B cell (primary cell): ENCODE data around the gene LMX1B. TPM values are rescaled to one million over a fixed set of nuclear protein-coding genes. Genes with fewer than 3 reads are reported as not detected.

ENCODE experiments used
- ATAC-seq: fragments of 200-7000 bp; cut with Tn5 transposase; one replicate; pipeline ENCODE4 v1.10.0; 2021; ENCODE audit warnings: low read depth, mild to moderate bottlenecking, moderate number of reproducible peaks, moderate library complexity
- CTCF ChIA-PET: fragments of 350-600 bp; sonication (Branson Sonifier 250); formaldehyde crosslinking; loops from one replicate; lab custom pipeline; 2021; ENCODE audit warnings: antibody characterized with exemption, inconsistent platforms; lab: Charles Lee
- POLR2A ChIA-PET: fragments of 350-600 bp; sonication (Branson Sonifier 250); formaldehyde crosslinking; loops from one replicate; lab custom pipeline; 2021; ENCODE audit warnings: antibody characterized with exemption; lab: Charles Lee
- DNase-seq: peaks from one replicate; pipeline ENCODE4 v3.0.0; 2013
- H2AFZ ChIP-seq: 2 replicates; pipeline ENCODE4 v1.6.1; 2012; ENCODE audit warnings: mild to moderate bottlenecking, low read depth, low read length; ENCODE audit not compliant: insufficient read depth, poor library complexity, severe bottlenecking
- H3K27ac ChIP-seq, 2 donors: 1 replicate in 1 of 2; 2 replicates in 1 of 2; pipeline ENCODE4 v1.5.1; 2012 to 2013; ENCODE audit warnings: low read length in 2 of 2, mild to moderate bottlenecking in 2 of 2, moderate library complexity in 1 of 2
- H3K27me3 ChIP-seq, 4 experiments: fragments of 200-600 bp in 1 of 4; sonication (generic) in 1 of 4; replicated peaks in 1 of 4; 1 replicate in 2 of 4; 2 replicates in 2 of 4; pipeline versions ENCODE4 v1.6.1 to v1.7.0; 2013 to 2016; ENCODE audit warnings: low read length in 3 of 4, mild to moderate bottlenecking in 2 of 4, mixed read lengths in 1 of 4, moderate library complexity in 1 of 4; ENCODE audit not compliant: insufficient read depth in 4 of 4, control insufficient read depth in 3 of 4; ENCODE audit errors: control extremely low read depth in 1 of 4
- H3K36me3 ChIP-seq, 2 experiments: replicated peaks in 1 of 2; 1 replicate in 1 of 2; 2 replicates in 1 of 2; pipeline versions ENCODE4 v1.6.1 to v1.7.1; 2013; ENCODE audit warnings: low read length in 1 of 2; ENCODE audit not compliant: insufficient read depth in 2 of 2, control insufficient read depth in 1 of 2; ENCODE audit errors: control extremely low read depth in 1 of 2, extremely low read depth in 1 of 2
- H3K4me1 ChIP-seq, 2 donors: fragments of 200-600 bp in 1 of 2; sonication (generic) in 1 of 2; 1 replicate in 1 of 2; 2 replicates in 1 of 2; pipeline versions ENCODE4 v1.5.1 to v1.6.1; 2013 to 2017; ENCODE audit warnings: low read length in 2 of 2; ENCODE audit not compliant: control insufficient read depth in 2 of 2, insufficient read depth in 2 of 2
- H3K4me2 ChIP-seq: replicated peaks from 2 replicates; pipeline ENCODE3; 2012; ENCODE audit warnings: mild to moderate bottlenecking, low read depth, low read length; ENCODE audit not compliant: poor library complexity, severe bottlenecking
- H3K4me3 ChIP-seq, 5 experiments: fragments of 200-600 bp in 1 of 5; sonication (generic) in 1 of 5; 1 replicate in 3 of 5; 2 replicates in 2 of 5; pipeline versions ENCODE4 v1.5.1 to v1.7.0; 2011 to 2016; ENCODE audit warnings: low read length in 4 of 5, mild to moderate bottlenecking in 4 of 5, low read depth in 2 of 5, control low read depth in 1 of 5, moderate library complexity in 1 of 5; ENCODE audit not compliant: insufficient read depth in 1 of 5; ENCODE audit errors: control extremely low read depth in 1 of 5, extremely low read depth in 1 of 5
- H3K79me2 ChIP-seq: fragments of 200-600 bp; sonication (generic); one replicate; pipeline ENCODE4 v1.6.0; 2016; ENCODE audit warnings: low read length; ENCODE audit not compliant: control insufficient read depth, insufficient read depth
- H3K9ac ChIP-seq: fragments of 200-600 bp; sonication (generic); 2 replicates; pipeline ENCODE4 v1.6.1; 2017; ENCODE audit warnings: mild to moderate bottlenecking, low read length, moderate library complexity
- H3K9me3 ChIP-seq, 3 donors: one replicate each; pipeline versions ENCODE4 v1.6.1 to v1.7.1; 2013; ENCODE audit warnings: low read length in 2 of 3; ENCODE audit not compliant: control insufficient read depth in 2 of 3, insufficient read depth in 1 of 3; ENCODE audit errors: control extremely low read depth in 1 of 3
- H4K20me1 ChIP-seq: 2 replicates; pipeline ENCODE4 v1.6.0; 2012; ENCODE audit warnings: mild to moderate bottlenecking, low read length; ENCODE audit not compliant: insufficient read depth, control insufficient read depth, poor library complexity, severe bottlenecking
- H3K27ac Mint-ChIP-seq: one replicate; pipeline ENCODE4 v1.8.0; 2021; ENCODE audit warnings: mixed read lengths
- H3K27me3 Mint-ChIP-seq: one replicate; pipeline ENCODE4 v1.8.0; 2021; ENCODE audit warnings: mixed read lengths
- H3K4me1 Mint-ChIP-seq: one replicate; pipeline ENCODE4 v1.8.0; 2021; ENCODE audit warnings: mixed read lengths
- H3K4me3 Mint-ChIP-seq: one replicate; pipeline ENCODE4 v1.8.0; 2021; ENCODE audit warnings: mixed read lengths
- H3K9me3 Mint-ChIP-seq: one replicate; pipeline ENCODE4 v1.8.0; 2022; ENCODE audit warnings: mixed read lengths; ENCODE audit not compliant: insufficient read depth
- EZH2 ChIP-seq: IDR thresholded peaks from 2 replicates; pipeline ENCODE4 v1.6.1; 2012; ENCODE audit warnings: borderline replicate concordance, low read depth, mild to moderate bottlenecking, moderate library complexity, low read length; ENCODE audit not compliant: insufficient read depth, poor library complexity, severe bottlenecking
- WGBS: methylation state at CpG from one replicate; pipeline ENCODE4 v1.1.5; 2013; ENCODE audit warnings: missing lambda C conversion rate; ENCODE audit not compliant: insufficient coverage; 5-methylcytosine and 5-hydroxymethylcytosine counted together
- intact Hi-C: fragments of 100-400 bp; cut with micrococcal nuclease; formaldehyde crosslinking; loops from one replicate; pipeline ENCODE4 v1.10.0; 2022
- polyA plus RNA-seq: library from polyadenylated mRNA; depleted of rRNA; stranded (reverse); fragments of >200 nt; gene quantifications from 2 replicates; pipeline ENCODE4 v1.2.3, GENCODE V29; 2012
- total RNA-seq, 2 donors: library from RNA; stranded (reverse); fragments of 120-200 nt in 1 of 2; gene quantifications; 1 replicate in 1 of 2; 2 replicates in 1 of 2; pipeline versions ENCODE4 v1.2.3 to v1.2.4, GENCODE V29; 2013 to 2022
- TF ChIP-seq, protein P1 (sequence below): fragments of 200-600 bp; IDR thresholded peaks from one replicate; pipeline ENCODE4 v1.8.0; 2022; ENCODE audit warnings: antibody characterized with exemption, mild to moderate bottlenecking

The LMX1B gene
- total and polyA plus RNA-seq, 2 donors (not counting 1 experiment from before 2014, with no cell fraction given): not detected

GRCh38 chr9:126703002-126703865, 89.5 kb downstream of the LMX1B start:
- whole genome bisulfite sequencing: 90% methylated on average over 9 of the region's 14 CpGs
- no peak overlapping the region for H3K27ac ChIP-seq
- Mint-ChIP-seq H3K9me3 (no peaks in the 10 kb centered on the region), H3K27ac (no peak overlapping the region), H3K4me3 (no peak overlapping the region), H3K27me3 (peaks cover 37% of the 10 kb centered on the region), H3K4me1 (peaks cover 15% of the 10 kb centered on the region)
- POLR2A ChIA-PET: no interaction called here
- no peaks in the 10 kb centered on the region for H4K20me1 ChIP-seq
- no peaks in the 10 kb centered on the region for H3K36me3 ChIP-seq
- CTCF ChIA-PET: interaction anchor here (1.1 to 12.9 kb wide), 6 partner anchors 13 to 107 kb away, joined by 3 to 680 read pairs (median 31); no protein-coding TSS in a partner anchor
- H3K4me1 ChIP-seq: peaks cover 13 to 16% of the 10 kb centered on the region in 2 donors
- no peak for ATAC-seq
- DNase-seq: no peak
- H3K9me3 ChIP-seq: no peaks in the 10 kb centered on the region
- no peak overlapping the region for H3K4me3 ChIP-seq
- H3K9ac ChIP-seq: no peak overlapping the region
- intact Hi-C loops: no loop called here
- H2AFZ ChIP-seq: no peak overlapping the region
- no peak for TF ChIP-seq EZH2
- TF ChIP-seq, protein P1, sequence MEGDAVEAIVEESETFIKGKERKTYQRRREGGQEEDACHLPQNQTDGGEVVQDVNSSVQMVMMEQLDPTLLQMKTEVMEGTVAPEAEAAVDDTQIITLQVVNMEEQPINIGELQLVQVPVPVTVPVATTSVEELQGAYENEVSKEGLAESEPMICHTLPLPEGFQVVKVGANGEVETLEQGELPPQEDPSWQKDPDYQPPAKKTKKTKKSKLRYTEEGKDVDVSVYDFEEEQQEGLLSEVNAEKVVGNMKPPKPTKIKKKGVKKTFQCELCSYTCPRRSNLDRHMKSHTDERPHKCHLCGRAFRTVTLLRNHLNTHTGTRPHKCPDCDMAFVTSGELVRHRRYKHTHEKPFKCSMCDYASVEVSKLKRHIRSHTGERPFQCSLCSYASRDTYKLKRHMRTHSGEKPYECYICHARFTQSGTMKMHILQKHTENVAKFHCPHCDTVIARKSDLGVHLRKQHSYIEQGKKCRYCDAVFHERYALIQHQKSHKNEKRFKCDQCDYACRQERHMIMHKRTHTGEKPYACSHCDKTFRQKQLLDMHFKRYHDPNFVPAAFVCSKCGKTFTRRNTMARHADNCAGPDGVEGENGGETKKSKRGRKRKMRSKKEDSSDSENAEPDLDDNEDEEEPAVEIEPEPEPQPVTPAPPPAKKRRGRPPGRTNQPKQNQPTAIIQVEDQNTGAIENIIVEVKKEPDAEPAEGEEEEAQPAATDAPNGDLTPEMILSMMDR: no peak
- H3K27me3 ChIP-seq: peaks cover 0 to 32% (median 19%) of the 10 kb centered on the region in 4 experiments
- no peaks in the 10 kb centered on the region for H3K79me2 ChIP-seq
- no peak overlapping the region for H3K4me2 ChIP-seq

GRCh38 chr9:126703866-126704156, 90.1 kb downstream of the LMX1B start:
- Histone ChIP-seq H3K4me2 (no peak overlapping the region), H4K20me1 (no peaks in the 10 kb centered on the region), H2AFZ (no peak overlapping the region), H3K9me3 (no peaks in the 10 kb centered on the region), H3K4me1 (peaks cover 13 to 16% of the 10 kb centered on the region in 2 donors), H3K27me3 (peaks cover 0 to 32% (median 19%) of the 10 kb centered on the region in 4 experiments), H3K4me3 (no peak overlapping the region), H3K27ac (no peak overlapping the region), H3K36me3 (no peaks in the 10 kb centered on the region), H3K79me2 (no peaks in the 10 kb centered on the region), H3K9ac (no peak overlapping the region)
- Mint-ChIP-seq H3K27me3 (peaks cover 37% of the 10 kb centered on the region), H3K27ac (no peak overlapping the region), H3K4me3 (no peak overlapping the region), H3K4me1 (peaks cover 15% of the 10 kb centered on the region), H3K9me3 (no peaks in the 10 kb centered on the region)
- 81% methylated on average over 1 of the region's 3 CpGs for WGBS
- intact Hi-C loops: no loop called here
- DNase-seq (no peak), ATAC-seq (no peak)
- POLR2A ChIA-PET: no interaction called here
- CTCF ChIA-PET: interaction anchor here (1.1 to 12.9 kb wide), 8 partner anchors 13 to 107 kb away, joined by 3 to 680 read pairs (median 38); no protein-coding TSS in a partner anchor
- no peak for TF ChIP-seq EZH2
- TF ChIP-seq, protein P1: no peak
